ENCODE measurements around the gene PI16. TPM values are rescaled to one million over a fixed set of nuclear protein-coding genes. Genes with fewer than 3 reads are reported as not detected.

PI16 gene
- total RNA-seq, 1 experiment from 2014 or later: 0.17 TPM

GRCh38 chr6:36961441-36962435 is 7.2 kb downstream of the PI16 start:
- ATAC-seq: no peak
- Mint-ChIP-seq H3K4me3 (no peak overlapping the region), H3K9me3 (no peaks in the 10 kb centered on the region), H3K27me3 (ENCODE audit: low read depth) (no peaks in the 10 kb centered on the region), H3K4me1 (peaks cover 15% of the 10 kb centered on the region), H3K27ac (no peak overlapping the region), H3K36me3 (no peaks in the 10 kb centered on the region)
- POLR2A ChIA-PET: no interaction called here
- TF ChIP-seq HMGA2 (CRISPR knock-in tag; IDR thresholded peaks at IDR 0.05) (no peak), ZNF281 (CRISPR knock-in tag; IDR thresholded peaks at IDR 0.05) (no peak), ZNF671 (CRISPR knock-in tag; IDR thresholded peaks at IDR 0.05) (no peak)
- CTCF ChIA-PET: no interaction called here
- no peak for DNase-seq (ENCODE audit: low spot score)

- DNase-seq (ENCODE audit: low spot score) (peak; percentile 93), ATAC-seq (peak; percentile 76)
- ChIA-PET CTCF (interaction anchor here (0.8 to 2.5 kb wide), 8 partner anchors 15 to 363 kb away, joined by 3 to 12 read pairs (median 5); partner anchors contain the start of gene PPIL1), POLR2A (no interaction called here)
- no peak overlapping the region; the same call in 1 of the 2 replicates for H3K27ac Mint-ChIP-seq
- no peaks in the 10 kb centered on the region for H3K27me3 Mint-ChIP-seq (ENCODE audit: low read depth)
- H3K4me3 Mint-ChIP-seq: no peak overlapping the region
- H3K4me1 Mint-ChIP-seq: peaks cover 15% of the 10 kb centered on the region
- TF ChIP-seq CREB1 (CRISPR knock-in tag; IDR thresholded peaks at IDR 0.05): no peak
- no peak for TF ChIP-seq TP53 (CRISPR knock-in tag; IDR thresholded peaks at IDR 0.05)
- no peak for TF ChIP-seq ATF2 (CRISPR knock-in tag; IDR thresholded peaks at IDR 0.05; ENCODE audit: borderline replicate concordance, low read depth)
- no peak for TF ChIP-seq E2F5 (CRISPR knock-in tag; IDR thresholded peaks at IDR 0.05)
- no peak for TF ChIP-seq TCF7 (CRISPR knock-in tag; IDR thresholded peaks at IDR 0.05; ENCODE audit: low read depth)
- no peak for TF ChIP-seq SMAD3 (CRISPR knock-in tag; IDR thresholded peaks at IDR 0.05; ENCODE audit: borderline replicate concordance)
- no peak for TF ChIP-seq MXD4 (CRISPR knock-in tag; IDR thresholded peaks at IDR 0.05; ENCODE audit: borderline replicate concordance)
- TF ChIP-seq RELA (CRISPR knock-in tag; IDR thresholded peaks at IDR 0.05; ENCODE audit: borderline replicate concordance): no peak
- no peaks in the 10 kb centered on the region for H3K9me3 Mint-ChIP-seq
- peaks cover 2% of the 10 kb centered on the region for H3K36me3 Mint-ChIP-seq
Measured at GRCh38 chr6:36962874-36963273, 8.3 kb downstream of the PI16 start.

- peaks cover 15% of the 10 kb centered on the region for H3K4me1 Mint-ChIP-seq
- H3K27me3 Mint-ChIP-seq (ENCODE audit: low read depth): no peaks in the 10 kb centered on the region
- H3K36me3 Mint-ChIP-seq: peaks cover 10% of the 10 kb centered on the region
- POLR2A ChIA-PET: no interaction called here
- peak; percentile 21 for DNase-seq (ENCODE audit: low spot score)
- peak; percentile 7; the same call in 1 of the 2 replicates for ATAC-seq
- CTCF ChIA-PET: interaction anchor here (0.5 to 2.5 kb wide), 12 partner anchors 14 to 362 kb away, joined by 3 to 12 read pairs (median 4); partner anchors contain the start of genes C6orf89 and PPIL1
- no peaks in the 10 kb centered on the region for H3K9me3 Mint-ChIP-seq
- peak overlapping the region; percentile 37 for H3K27ac Mint-ChIP-seq
- no peak overlapping the region for H3K4me3 Mint-ChIP-seq
- TF ChIP-seq ATF1 (CRISPR knock-in tag; IDR thresholded peaks at IDR 0.05) (no peak), USF2 (CRISPR knock-in tag; IDR thresholded peaks at IDR 0.05) (no peak), TCF7 (CRISPR knock-in tag; IDR thresholded peaks at IDR 0.05; ENCODE audit: low read depth) (no peak), E2F1 (CRISPR knock-in tag; IDR thresholded peaks at IDR 0.05) (no peak), RORB (CRISPR knock-in tag; IDR thresholded peaks at IDR 0.05) (no peak), CTCF (IDR thresholded peaks at IDR 0.05) (no peak), ZNF281 (CRISPR knock-in tag; IDR thresholded peaks at IDR 0.05) (no peak)
Measured at GRCh38 chr6:36963451-36964290, 9.1 kb downstream of the PI16 start.
